Anterior cingulate cortex (tissue), 58 donors: Measurements from ENCODE around the gene MYO15A.

Experiments used
- DNase-seq, 58 donors: peaks; one replicate each; lab custom pipeline; 2025; lab: John Stamatoyannopoulos, UW

Gene MYO15A, protein sequence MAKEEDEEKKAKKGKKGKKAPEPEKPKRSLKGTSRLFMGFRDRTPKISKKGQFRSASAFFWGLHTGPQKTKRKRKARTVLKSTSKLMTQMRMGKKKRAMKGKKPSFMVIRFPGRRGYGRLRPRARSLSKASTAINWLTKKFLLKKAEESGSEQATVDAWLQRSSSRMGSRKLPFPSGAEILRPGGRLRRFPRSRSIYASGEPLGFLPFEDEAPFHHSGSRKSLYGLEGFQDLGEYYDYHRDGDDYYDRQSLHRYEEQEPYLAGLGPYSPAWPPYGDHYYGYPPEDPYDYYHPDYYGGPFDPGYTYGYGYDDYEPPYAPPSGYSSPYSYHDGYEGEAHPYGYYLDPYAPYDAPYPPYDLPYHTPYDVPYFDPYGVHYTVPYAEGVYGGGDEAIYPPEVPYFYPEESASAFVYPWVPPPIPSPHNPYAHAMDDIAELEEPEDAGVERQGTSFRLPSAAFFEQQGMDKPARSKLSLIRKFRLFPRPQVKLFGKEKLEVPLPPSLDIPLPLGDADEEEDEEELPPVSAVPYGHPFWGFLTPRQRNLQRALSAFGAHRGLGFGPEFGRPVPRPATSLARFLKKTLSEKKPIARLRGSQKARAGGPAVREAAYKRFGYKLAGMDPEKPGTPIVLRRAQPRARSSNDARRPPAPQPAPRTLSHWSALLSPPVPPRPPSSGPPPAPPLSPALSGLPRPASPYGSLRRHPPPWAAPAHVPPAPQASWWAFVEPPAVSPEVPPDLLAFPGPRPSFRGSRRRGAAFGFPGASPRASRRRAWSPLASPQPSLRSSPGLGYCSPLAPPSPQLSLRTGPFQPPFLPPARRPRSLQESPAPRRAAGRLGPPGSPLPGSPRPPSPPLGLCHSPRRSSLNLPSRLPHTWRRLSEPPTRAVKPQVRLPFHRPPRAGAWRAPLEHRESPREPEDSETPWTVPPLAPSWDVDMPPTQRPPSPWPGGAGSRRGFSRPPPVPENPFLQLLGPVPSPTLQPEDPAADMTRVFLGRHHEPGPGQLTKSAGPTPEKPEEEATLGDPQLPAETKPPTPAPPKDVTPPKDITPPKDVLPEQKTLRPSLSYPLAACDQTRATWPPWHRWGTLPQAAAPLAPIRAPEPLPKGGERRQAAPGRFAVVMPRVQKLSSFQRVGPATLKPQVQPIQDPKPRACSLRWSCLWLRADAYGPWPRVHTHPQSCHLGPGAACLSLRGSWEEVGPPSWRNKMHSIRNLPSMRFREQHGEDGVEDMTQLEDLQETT (N-terminal part only)

DNA sequence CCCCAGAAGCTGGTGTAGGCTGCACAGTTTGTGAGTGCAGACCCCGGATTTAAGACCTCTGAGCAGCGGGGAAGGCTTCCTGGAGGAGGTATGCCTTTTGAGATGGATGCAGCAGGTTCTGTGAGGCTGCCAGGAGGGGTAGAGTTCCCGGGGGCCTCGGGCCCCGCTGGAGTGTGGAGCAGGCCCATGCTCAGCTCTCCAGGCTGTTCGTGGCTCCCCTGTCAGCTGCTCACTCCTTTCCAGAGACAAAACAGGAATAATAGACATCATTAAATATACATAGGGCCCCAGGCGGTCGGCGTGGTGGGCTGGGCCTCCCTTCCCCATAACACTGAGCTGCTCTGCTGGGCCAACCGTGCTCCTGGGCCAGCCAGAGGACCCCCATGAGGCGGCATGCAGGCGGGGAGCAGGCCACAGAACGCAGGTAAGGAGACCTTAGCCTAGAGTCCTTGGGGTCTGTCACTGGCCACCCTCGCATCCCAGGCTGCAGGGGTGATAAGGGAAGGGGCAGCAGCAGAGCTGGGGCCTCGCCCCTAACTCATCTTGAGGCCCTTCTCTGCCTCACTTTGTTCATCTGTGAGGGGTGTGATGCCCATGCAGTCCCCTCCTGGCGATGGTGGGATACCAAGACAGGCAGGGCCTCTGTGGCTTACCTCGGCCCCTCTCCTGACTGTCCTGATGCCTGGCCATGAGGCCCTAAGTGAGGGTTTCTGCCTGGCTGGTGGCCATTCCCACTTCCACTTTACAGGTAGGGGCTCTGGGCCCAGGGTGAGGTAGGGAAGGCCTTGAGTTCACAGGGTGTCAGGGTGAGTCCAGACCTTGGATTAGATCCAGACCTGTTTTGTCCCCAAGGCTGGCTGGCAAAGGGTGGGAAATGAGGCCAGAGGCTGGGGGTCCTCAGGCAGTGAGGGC lies at the start of gene MYO15A:
MYO15A (plus strand) TSS at position 356 of the 912 bp plus-strand sequence. CDS start 10,045 bp downstream, outside the sequence.
- DNase-seq: no peak

DNA sequence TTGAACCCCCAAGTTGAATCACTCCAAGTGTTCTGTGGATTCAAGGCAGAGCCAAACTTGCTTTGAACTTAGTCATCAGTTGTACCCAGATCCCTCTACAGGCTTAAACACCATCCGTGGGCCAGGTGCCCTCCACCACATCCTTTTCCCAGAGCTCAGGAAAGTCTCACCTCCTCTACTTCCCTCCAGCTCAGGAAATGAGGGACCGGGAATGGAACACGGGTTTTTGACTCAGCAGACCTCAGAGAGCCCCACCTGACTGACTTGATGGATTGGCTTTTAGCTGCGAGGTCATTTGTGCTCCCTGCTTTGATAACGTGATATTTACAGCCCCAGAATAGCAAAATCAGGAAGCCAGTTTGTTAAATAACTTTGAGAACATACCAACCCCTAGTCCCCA lies 49.3 kb upstream of the MYO15A start:
- no peak for DNase-seq

DNA sequence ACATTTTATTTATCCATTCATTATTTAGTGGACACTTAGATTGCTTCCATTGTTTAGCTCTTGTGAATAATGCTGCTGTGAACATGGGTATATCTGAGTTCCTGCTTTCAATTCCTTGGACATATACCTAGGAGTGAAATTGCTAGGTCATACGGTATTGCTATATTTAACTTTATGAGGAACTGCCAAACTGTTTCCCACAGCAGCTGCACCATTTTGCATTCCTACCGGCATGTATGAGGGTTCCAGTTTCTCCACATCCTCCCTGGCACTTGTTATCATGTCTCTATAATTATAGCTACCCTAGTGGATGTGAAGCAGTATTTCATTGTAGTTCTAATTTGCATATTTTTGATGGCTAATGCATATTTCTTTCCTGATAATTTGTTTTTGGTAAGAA lies 44.5 kb upstream of the MYO15A start:
- no peak for DNase-seq

DNA sequence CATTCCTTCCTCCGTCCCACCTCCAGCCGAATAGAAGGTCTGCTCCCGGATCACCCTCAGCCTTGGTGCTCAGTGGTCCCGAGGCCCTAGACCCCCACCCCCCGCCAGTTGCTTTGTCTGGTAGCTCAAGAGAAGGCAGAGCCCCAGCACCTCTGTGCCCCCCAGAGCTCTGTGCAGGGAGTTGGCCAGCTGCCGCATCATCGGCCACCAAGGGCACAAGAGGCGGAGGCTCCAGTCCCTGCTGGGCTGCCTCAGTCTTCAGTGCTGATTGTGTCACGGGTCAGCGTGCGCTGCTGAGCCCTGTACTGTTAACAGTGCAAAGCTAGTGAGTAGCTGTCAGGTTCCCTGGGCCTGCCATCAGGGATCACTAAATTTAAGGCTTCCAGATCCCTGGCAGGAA lies 43.0 kb upstream of the MYO15A start:
- DNase-seq: no peak

DNA sequence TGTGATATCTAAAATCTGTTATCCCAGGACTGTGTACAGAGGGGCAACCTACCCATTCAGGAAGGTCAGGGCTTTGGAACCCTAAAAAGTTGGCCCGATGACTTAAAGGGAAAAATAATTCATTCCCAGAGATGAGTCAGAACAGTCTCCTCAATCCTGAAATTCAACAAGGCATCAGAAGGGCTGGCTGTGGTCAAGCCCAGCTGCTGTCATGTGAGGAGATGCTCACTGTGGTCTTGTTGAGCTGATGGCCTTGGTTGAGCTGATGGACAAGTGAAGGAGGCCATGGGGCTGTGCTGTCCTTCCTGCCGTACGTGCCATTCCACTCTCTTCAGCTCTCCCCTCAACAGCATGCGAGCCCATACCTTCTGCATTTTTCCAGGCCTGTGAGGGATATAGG lies 41.7 kb upstream of the MYO15A start:
- no peak for DNase-seq

DNA sequence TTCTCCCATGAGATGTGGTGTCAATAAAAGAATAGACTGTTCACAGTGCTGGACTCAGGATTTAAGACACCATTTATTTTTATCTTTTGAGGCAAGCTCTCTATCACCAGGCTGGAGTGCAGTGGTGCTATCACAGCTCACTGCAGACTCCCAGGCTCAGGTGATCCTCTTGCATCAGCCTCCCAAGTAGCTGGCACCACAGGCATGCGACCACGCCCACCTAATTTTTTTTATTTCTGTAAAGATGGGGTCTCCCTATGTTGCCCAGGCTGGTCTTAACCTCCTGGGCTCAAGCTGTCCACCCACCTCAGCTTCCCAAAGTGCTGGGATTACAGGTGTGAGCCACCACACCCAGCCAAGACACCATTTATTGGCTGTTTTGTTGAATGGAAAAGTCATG lies 39.5 kb upstream of the MYO15A start:
- no peak for DNase-seq

DNA sequence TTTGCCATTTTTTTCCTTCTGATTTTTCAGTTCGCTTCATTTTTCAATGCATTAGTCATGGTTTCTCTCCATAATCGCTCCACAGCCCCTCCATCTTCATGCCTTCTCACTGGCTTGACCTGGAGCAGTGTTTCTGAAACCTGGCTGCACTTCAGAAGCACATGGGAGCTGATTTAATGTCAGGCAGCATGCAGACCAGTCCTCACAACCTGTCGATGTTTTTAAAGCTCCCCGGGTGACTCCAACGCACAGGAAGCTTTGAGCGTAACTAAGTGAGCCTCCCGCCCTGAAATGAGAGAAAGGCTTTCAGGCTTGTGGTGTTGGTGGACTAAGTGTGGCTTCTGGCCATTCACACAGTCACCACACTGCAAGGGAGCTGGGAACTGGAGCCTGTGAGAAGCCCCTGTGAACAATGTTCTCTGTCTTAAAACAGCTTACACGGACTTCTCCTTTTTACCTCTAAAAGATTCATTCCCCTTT lies 37.7 kb upstream of the MYO15A start:
- DNase-seq: peak in 2 of 58 donors; percentile 2 to 4

DNA sequence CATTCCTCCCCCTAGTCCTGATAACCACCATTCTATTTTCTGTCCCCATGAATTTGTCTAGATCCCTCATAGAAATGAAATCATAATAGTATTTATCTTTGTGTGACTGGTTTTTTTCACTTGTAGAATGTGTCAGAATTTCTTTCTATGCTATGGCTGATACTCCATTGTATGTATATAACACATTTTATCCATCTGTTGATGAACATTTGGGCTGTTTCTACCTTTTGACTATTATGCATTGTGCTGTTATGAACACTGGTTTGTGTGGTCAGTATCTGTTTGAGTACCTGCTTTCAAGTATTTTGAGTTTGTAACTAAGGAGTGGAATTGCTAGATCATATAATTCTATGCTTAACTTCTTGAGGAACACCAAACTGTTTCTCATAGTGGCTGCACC lies 36.8 kb upstream of the MYO15A start:
- no peak for DNase-seq

DNA sequence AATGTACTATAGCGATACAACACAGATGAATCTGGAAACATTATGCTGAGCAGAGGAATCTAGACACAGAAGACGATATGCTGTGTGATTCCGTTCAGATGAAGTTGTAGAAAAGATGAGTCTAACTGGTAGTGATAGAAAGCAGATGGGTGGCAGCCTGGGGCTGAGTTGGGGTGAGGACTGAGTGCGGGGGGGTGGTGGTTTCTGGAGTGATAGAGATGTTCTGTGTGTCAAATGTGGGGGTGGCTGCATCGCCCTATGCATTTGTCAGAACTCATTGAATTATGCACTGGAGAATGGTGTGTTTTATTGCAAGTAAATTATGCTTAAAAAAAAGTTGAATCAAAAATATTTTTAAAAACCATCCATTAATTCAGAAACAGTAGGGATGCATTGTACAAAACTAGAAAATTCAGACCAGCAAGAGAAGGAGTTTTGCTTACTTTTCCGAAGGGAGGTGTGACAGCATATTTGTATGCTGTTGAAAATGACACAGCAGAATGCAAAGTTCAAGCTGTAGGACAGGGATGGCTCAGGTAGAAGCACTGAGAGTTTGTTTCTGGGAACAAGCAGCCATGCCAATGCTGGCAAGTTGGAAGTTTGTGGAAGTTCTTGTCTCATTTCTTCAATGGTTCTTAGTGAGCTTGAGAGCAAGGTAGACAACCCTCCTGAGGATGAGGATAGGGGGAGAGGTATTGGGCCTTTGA lies 33.8 kb upstream of the MYO15A start:
- no peak for DNase-seq

DNA sequence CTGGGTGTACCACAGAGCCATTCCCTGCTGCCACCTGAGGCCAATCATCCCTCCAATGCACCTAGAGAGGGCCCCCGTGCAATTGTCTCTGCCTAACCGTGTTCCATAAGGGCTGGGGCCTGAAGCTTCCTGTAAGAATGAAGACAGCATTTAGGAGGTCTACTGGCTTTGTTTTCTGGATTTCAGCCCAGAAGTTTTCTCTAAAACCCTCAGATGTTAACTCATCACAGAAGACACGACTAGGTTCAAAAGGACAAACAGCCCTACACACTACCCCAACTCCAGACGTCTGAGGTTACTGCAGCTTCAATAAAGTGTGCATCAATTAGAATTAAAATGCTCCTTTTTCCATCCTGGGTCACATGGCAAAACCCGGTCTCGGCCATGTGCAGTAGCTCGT lies 31.6 kb upstream of the MYO15A start:
- DNase-seq: no peak

DNA sequence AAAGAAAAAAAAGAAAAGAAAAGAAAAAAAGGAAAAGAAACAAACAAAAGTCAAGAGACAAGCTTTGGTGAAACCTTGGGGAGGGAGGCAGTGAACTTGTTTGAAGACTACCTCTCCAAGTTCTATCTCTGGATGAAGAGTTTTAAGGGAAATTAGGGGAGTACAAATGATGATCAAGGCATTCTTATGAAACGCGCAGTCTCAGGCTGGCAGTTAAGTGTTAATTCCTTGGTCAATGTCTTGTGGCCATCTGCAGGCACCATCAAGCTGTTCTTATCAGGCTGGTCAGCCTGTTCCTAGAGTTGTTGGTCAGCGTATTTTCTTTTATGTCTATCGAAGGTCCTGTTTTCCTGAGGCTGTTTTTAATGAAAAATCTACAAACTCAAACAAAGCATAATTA lies 29.0 kb upstream of the MYO15A start:
- no peak for DNase-seq

DNA sequence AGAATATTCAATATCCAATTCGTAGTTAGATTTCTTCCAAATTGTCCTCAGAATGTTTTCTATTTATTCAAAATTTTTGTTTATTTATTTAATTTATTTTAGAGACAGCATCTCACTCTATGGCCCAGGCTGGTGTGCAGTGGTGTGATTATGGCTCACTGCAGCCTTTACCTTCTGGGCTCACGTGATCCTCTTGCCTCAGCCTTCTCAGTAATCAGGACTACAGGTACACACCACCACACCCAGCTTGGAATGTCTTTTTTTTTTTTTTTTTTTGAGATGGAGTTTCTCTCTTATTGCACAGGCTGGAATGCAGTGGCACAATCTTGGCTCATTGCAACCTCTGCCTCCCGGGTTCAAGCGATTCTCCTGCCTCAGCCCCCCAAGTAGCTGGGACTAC lies 24.3 kb upstream of the MYO15A start:
- DNase-seq: no peak

DNA sequence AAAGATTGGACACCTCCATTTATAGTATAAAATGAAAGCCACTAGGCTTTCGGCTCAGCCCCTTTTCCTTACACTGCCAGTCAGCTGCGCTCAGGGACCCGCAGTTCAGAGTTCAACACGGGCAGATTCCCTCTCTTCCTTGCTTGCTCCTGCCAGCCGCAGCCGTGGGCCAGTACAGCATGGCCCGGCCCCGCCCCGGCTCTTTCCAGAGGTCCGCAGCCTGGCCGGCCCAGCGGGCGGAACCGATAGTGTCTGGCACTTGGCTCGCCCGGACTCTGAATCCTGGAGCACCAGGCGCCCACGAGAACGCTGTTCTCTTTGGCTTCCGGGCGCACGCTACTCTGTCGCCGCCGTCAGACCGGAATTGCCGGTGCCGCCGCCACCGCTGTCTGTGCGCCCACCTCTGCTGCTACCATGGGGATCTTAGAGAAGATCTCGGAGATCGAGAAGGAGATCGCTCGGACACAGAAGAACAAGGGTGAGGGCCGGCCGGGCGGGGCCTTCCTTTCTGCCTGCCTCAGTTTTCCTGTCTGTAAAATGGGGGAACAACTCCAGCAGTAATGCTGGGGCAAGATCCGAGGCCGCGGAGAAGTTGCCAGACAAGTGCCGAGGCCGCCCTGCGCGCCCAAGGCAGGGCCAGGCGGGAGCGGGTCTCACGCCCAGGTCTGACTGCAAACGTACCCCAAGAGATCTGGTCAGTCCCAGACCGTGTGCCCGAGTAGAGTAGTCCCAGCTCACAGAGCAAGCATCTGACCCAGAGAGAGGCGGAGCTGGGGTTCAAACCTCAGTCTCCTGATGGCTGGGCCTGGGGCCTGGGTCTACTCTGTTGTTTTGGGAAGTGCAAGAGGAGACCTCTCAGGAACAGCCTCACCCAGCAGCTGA lies 20.7 kb upstream of the MYO15A start, which contains the start of gene DRG2:
DRG2 (plus strand) TSS at position 339 of the 882 bp plus-strand sequence; CDS start at position 415, 76 bp downstream.
- peak; percentile 35 to 94 (median 82) for DNase-seq

DNA sequence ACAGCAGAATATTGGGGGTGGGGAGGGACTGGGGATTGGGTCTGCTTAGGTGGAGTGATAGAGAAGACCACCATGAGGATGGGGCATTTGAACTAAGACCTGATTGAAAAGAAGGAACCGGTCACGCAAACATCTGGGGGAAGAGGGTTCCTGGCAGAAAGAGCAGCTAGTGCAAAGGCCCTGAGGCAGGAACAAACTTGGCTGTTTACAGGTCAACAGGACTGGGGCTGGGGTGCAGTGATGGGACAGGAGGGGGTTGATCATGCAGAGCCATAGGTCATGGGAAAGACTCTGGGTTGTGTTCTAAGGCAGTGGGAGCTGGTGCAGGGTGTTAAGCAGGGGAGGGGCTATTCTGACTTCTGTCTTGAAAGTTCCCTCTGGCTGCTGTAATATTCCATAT lies 18.9 kb upstream of the MYO15A start:
- DNase-seq: no peak

DNA sequence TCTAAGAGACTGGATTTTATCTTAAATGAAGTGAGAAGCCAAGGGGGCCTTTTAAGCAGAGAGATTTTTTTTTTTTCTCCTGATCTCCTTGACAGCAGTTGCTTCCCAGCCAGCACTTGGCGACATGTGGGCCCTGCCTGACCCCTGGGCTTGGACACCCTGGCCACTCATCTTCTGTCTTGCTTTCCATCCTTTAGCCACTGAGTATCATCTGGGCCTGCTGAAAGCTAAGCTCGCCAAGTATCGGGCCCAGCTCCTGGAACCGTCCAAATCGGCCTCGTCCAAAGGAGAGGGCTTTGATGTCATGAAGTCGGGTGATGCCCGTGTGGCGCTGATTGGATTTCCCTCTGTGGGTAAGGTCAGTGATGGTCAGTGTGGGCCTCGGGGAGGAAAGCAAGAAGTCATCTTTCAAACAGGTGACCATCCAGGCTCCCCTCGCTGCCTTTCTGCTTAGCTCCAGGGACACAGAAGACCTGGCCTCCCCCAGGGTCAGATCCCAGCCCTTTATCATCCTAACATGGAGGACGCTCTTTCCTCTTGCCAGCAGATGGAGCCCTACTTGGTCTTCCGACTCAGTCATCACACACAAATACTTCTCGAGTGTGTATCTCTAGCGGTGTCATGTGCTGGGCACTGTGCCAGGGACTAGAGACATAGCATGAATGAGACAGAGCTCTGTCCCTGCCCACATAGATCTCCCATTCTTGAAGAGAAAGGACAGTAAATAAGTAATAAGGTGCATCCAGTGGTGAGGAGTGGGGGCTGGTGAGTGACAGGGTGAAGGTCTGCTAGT lies 14.7 kb upstream of the MYO15A start:
- peak in 4 of 58 donors; percentile 4 to 45 (median 8) for DNase-seq

DNA sequence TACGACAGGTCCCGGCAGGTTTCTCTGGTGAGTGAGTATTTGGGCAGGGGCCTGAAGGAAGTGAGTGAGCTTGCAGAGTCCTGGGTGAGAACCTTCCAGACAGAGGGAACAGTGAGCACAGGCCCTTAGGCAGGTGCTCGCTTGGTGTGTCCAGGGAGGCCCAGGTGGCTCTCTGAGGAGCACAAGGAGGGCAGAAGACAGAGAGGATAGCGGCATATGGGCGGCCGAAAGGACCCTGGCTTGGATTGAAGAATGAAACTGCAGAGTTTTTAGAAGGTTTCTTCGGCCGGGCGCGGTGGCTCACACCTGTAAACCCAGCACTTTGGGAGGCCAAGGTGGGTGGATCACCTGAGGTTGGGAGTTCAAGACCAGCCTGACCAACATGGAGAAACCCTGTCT lies 14.1 kb upstream of the MYO15A start:
- no peak for DNase-seq

DNA sequence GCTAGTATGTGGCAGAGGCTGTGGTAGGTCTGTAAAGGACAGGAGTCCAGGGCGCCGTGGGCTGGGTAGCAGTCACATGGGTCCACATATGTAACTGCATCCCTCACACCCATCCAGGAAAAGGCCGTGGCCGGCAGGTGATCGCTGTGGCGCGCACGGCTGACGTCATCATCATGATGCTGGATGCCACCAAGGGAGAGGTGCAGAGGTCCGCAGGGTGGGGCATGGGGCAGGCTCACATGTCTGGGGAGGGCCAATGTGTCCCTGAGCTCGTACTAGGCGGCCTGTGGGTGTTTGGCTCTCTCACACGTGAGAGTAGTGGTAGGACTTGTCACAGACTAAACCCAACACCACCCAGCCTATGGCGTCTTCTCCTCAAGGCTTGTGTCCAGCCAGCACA lies 9.0 kb upstream of the MYO15A start:
- no peak for DNase-seq
